ENCODE data around the gene NAA80. TPM values are rescaled to one million over a fixed set of nuclear protein-coding genes. Genes with fewer than 3 reads are reported as not detected.

NAA80 gene
- total and polyA plus RNA-seq, 2 of the 13 experiments (the other 11 are each of a cell fraction or from before 2014, with no cell fraction given), result 3.4 to 8.7 TPM

GRCh38 chr3:50321336-50322114 lies 22.3 kb upstream of the NAA80 start (continued):
- TF ChIP-seq ZNF609 (CRISPR knock-in tag; IDR thresholded peaks at IDR 0.05; ENCODE audit: borderline replicate concordance), result peak; percentile 68
- TF ChIP-seq NFIB (CRISPR knock-in tag; IDR thresholded peaks at IDR 0.05; ENCODE audit: borderline replicate concordance), result no peak
- 0 out of 2 replicates have a peak, but pooled peaks have one; percentile 4 for TF ChIP-seq TAF1 (CRISPR knock-in tag; IDR thresholded peaks at IDR 0.05)
- TF ChIP-seq RAD51 (IDR thresholded peaks at IDR 0.05; ENCODE audit: borderline replicate concordance), result no peak
- TF ChIP-seq MED13 (CRISPR knock-in tag; IDR thresholded peaks at IDR 0.05), result peak; percentile 23; the same call in 1 of the 2 replicates
- TF ChIP-seq LCORL (IDR thresholded peaks at IDR 0.05), result no peak
- TF ChIP-seq LCORL (CRISPR knock-in tag; IDR thresholded peaks at IDR 0.05), result peak; percentile 80; the same call in 1 of the 2 replicates
- TF ChIP-seq NONO (IDR thresholded peaks at IDR 0.05), result peak; percentile 82; the same call in 1 of the 2 replicates
- TF ChIP-seq NONO (CRISPR knock-in tag; conservative IDR thresholded peaks at IDR 0.05), result peak; percentile 46
- peak; percentile 17; the same call in 1 of the 2 replicates for TF ChIP-seq MEIS1 (CRISPR knock-in tag; IDR thresholded peaks at IDR 0.05; ENCODE audit: borderline replicate concordance)
- no peak for TF ChIP-seq HMGXB3 (CRISPR knock-in tag; IDR thresholded peaks at IDR 0.05; ENCODE audit: borderline replicate concordance)
- no peak for TF ChIP-seq ZNF234 (CRISPR knock-in tag; conservative IDR thresholded peaks at IDR 0.05)
- TF ChIP-seq MXD4 (CRISPR knock-in tag; IDR thresholded peaks at IDR 0.05), result 0 out of 2 replicates have a peak, but pooled peaks have one; percentile 7
- 0 out of 2 replicates have a peak, but pooled peaks have one; percentile 59 for TF ChIP-seq NAIF1 (CRISPR knock-in tag; IDR thresholded peaks at IDR 0.05; ENCODE audit: borderline replicate concordance)
- peak; percentile 50 for TF ChIP-seq ZEB1 (IDR thresholded peaks at IDR 0.05; ENCODE audit: insufficient replicate concordance, low read depth)
- TF ChIP-seq CHD4 (IDR thresholded peaks at IDR 0.05; ENCODE audit: borderline replicate concordance, low read length), result no peak; the same call in 1 of the 2 replicates
- TF ChIP-seq HOXA3 (CRISPR knock-in tag; IDR thresholded peaks at IDR 0.05), result peak; percentile 52
- TF ChIP-seq SUZ12 (IDR thresholded peaks at IDR 0.05; ENCODE audit: low read depth, low read length), result no peak
- TF ChIP-seq ZNF558 (CRISPR knock-in tag; IDR thresholded peaks at IDR 0.05; ENCODE audit: borderline replicate concordance), result 0 out of 2 replicates have a peak, but pooled peaks have one; percentile 66
- TF ChIP-seq GTF3A (CRISPR knock-in tag; conservative IDR thresholded peaks at IDR 0.05), result no peak
- peak; percentile 21 for TF ChIP-seq SRSF1 (optimal IDR thresholded peaks at IDR 0.05; ENCODE audit: low read depth, low read length)
